ENCODE measurements around the gene COQ8A. TPM values are rescaled to one million over a fixed set of nuclear protein-coding genes. Genes with fewer than 3 reads are reported as not detected.

The COQ8A gene
- polyA plus RNA-seq, 1 donor from 2014 or later = 13.2 TPM

GRCh38 chr1:226971765-226972164, 31.7 kb downstream of the COQ8A start:
- Histone ChIP-seq H3K4me2 (ENCODE audit: low read length) (no peak overlapping the region), H3K36me3 (ENCODE audit: insufficient read depth, low read length) (no peaks in the 10 kb centered on the region), H3K4me3 (ENCODE audit: low read length) (no peak overlapping the region), H2AFZ (ENCODE audit: low read depth, low read length) (no peak overlapping the region), H4K20me1 (ENCODE audit: insufficient read depth) (no peaks in the 10 kb centered on the region), H3F3A (ENCODE audit: insufficient read depth, low read length, poor library complexity, severe bottlenecking) (no peaks in the 10 kb centered on the region), H3K79me2 (replicated peaks; ENCODE audit: insufficient read depth, low read length) (no peaks in the 10 kb centered on the region), H3K9me2 (ENCODE audit: insufficient read depth, low read length) (no peaks in the 10 kb centered on the region), H3K27me3 (ENCODE audit: insufficient read depth, low read depth, low read length) (no peaks in the 10 kb centered on the region), H3K9me3 (ENCODE audit: low read length) (no peaks in the 10 kb centered on the region), H3K9ac (ENCODE audit: low read length) (no peak overlapping the region), H3K27ac (ENCODE audit: low read length) (no peak overlapping the region)
- TF ChIP-seq SMC3 (conservative IDR thresholded peaks at IDR 0.05; ENCODE audit: poor library complexity) = no peak
- no peak for TF ChIP-seq EP300 (conservative IDR thresholded peaks at IDR 0.05; ENCODE audit: poor library complexity, severe bottlenecking)
- no peak for TF ChIP-seq TAF1 (IDR thresholded peaks at IDR 0.05; ENCODE audit: low read depth)
- TF ChIP-seq MXI1 (conservative IDR thresholded peaks at IDR 0.05; ENCODE audit: poor library complexity, severe bottlenecking) = no peak
- TF ChIP-seq RAD21 (conservative IDR thresholded peaks at IDR 0.05) = no peak
- no peak for TF ChIP-seq CTCF (IDR thresholded peaks at IDR 0.05; ENCODE audit: poor library complexity, severe bottlenecking)
- no peak for TF ChIP-seq EZH2 (IDR thresholded peaks at IDR 0.05; ENCODE audit: borderline replicate concordance, insufficient read depth, low read length, poor library complexity, severe bottlenecking)
- no peak for TF ChIP-seq POLR2AphosphoS5 (IDR thresholded peaks at IDR 0.05)
- TF ChIP-seq REST (IDR thresholded peaks at IDR 0.05; ENCODE audit: borderline replicate concordance) = no peak

GRCh38 chr1:226972931-226973330, 32.8 kb downstream of the COQ8A start:
- no peak overlapping the region for H3K27ac ChIP-seq (ENCODE audit: low read length)

More at GRCh38 chr1:226972931-226973330, 32.8 kb downstream of the COQ8A start:
- Histone ChIP-seq H2AFZ (ENCODE audit: low read depth, low read length) (no peak overlapping the region), H4K20me1 (ENCODE audit: insufficient read depth) (no peaks in the 10 kb centered on the region), H3K9me3 (ENCODE audit: low read length) (no peaks in the 10 kb centered on the region), H3K27me3 (ENCODE audit: insufficient read depth, low read depth, low read length) (no peaks in the 10 kb centered on the region), H3K9me2 (ENCODE audit: insufficient read depth, low read length) (no peaks in the 10 kb centered on the region), H3F3A (ENCODE audit: insufficient read depth, low read length, poor library complexity, severe bottlenecking) (no peaks in the 10 kb centered on the region), H3K4me2 (ENCODE audit: low read length) (no peak overlapping the region), H3K36me3 (ENCODE audit: insufficient read depth, low read length) (no peaks in the 10 kb centered on the region), H3K4me3 (ENCODE audit: low read length) (no peak overlapping the region), H3K9ac (ENCODE audit: low read length) (no peak overlapping the region), H3K79me2 (replicated peaks; ENCODE audit: insufficient read depth, low read length) (no peaks in the 10 kb centered on the region)
- TF ChIP-seq TAF1 (IDR thresholded peaks at IDR 0.05; ENCODE audit: low read depth) (no peak), SMC3 (conservative IDR thresholded peaks at IDR 0.05; ENCODE audit: poor library complexity) (no peak), CTCF (IDR thresholded peaks at IDR 0.05; ENCODE audit: poor library complexity, severe bottlenecking) (no peak), REST (IDR thresholded peaks at IDR 0.05; ENCODE audit: borderline replicate concordance) (no peak), RAD21 (conservative IDR thresholded peaks at IDR 0.05) (no peak), POLR2AphosphoS5 (IDR thresholded peaks at IDR 0.05) (no peak), EZH2 (IDR thresholded peaks at IDR 0.05; ENCODE audit: borderline replicate concordance, insufficient read depth, low read length, poor library complexity, severe bottlenecking) (no peak), MXI1 (conservative IDR thresholded peaks at IDR 0.05; ENCODE audit: poor library complexity, severe bottlenecking) (no peak), EP300 (conservative IDR thresholded peaks at IDR 0.05; ENCODE audit: poor library complexity, severe bottlenecking) (no peak)

Data from neural cell (in vitro differentiated cells).